PC-3 (cell line): Measurements from ENCODE around the gene TMOD2. TPM values are rescaled to one million over a fixed set of nuclear protein-coding genes. Genes with fewer than 3 reads are reported as not detected.

Source experiments
- ATAC-seq: fragments of 200-7000 bp; cut with Tn5 transposase; 2 replicates; pipeline ENCODE4 v1.9.1; 2020; ENCODE audit warnings: mild to moderate bottlenecking, moderate library complexity
- BruUV-seq: library from RNA; stranded (reverse); fragments of 400-500 nt; replicated peaks from 2 replicates; lab custom pipeline; 2021; lab: Mats Ljungman, UMichigan
- CTCF ChIA-PET: fragments of 300-600 bp; sonication (Branson Sonifier 250); formaldehyde crosslinking; loops from one replicate; lab custom pipeline; 2022; ENCODE audit warnings: antibody characterized with exemption; lab: Charles Lee
- POLR2A ChIA-PET: fragments of 300-600 bp; sonication (Branson Sonifier 250); formaldehyde crosslinking; loops from one replicate; lab custom pipeline; 2022; ENCODE audit warnings: antibody characterized with exemption; ENCODE audit not compliant: unreplicated experiment; lab: Charles Lee
- DNase-seq: peaks from one replicate; pipeline ENCODE4 v3.0.0-alpha.2; 2015
- H2AFZ ChIP-seq: fragments of 300-600 bp; sonication (generic); 2 replicates; pipeline ENCODE4 v1.6.0; 2016; ENCODE audit warnings: antibody characterized with exemption, low read length
- H3F3A ChIP-seq: fragments of 300-600 bp; sonication (generic); one replicate; pipeline ENCODE4 v1.6.0; 2017; ENCODE audit warnings: antibody characterized with exemption, low read length, control low read depth, mild to moderate bottlenecking; ENCODE audit not compliant: unreplicated experiment
- H3K27ac ChIP-seq: fragments of 300-600 bp; sonication (generic); 2 replicates; pipeline ENCODE4 v1.5.1; 2016; ENCODE audit warnings: mild to moderate bottlenecking, low read length
- H3K27me3 ChIP-seq: fragments of 300-600 bp; sonication (generic); 2 replicates; pipeline ENCODE4 v1.6.1; 2016; ENCODE audit warnings: low read length, mixed read lengths
- H3K36me3 ChIP-seq: fragments of 300-600 bp; sonication (generic); 2 replicates; pipeline ENCODE4 v1.6.1; 2016; ENCODE audit warnings: low read depth, mixed run types, low read length, mixed read lengths
- H3K4me1 ChIP-seq: fragments of 300-600 bp; sonication (generic); 2 replicates; pipeline ENCODE4 v1.5.1; 2016; ENCODE audit warnings: low read length; ENCODE audit not compliant: insufficient read depth
- H3K4me2 ChIP-seq: fragments of 300-600 bp; sonication (generic); 2 replicates; pipeline ENCODE4 v1.6.0; 2016; ENCODE audit warnings: low read length
- H3K4me3 ChIP-seq: fragments of 300-600 bp; sonication (generic); 2 replicates; pipeline ENCODE4 v1.5.1; 2016; ENCODE audit warnings: mild to moderate bottlenecking, low read length, mixed read lengths
- H3K79me2 ChIP-seq: fragments of 300-600 bp; sonication (generic); 2 replicates; pipeline ENCODE4 v1.6.1; 2017; ENCODE audit warnings: low read length, mixed read lengths
- H3K9ac ChIP-seq: fragments of 300-600 bp; sonication (generic); 2 replicates; pipeline ENCODE4 v1.6.0; 2016; ENCODE audit warnings: mild to moderate bottlenecking, low read length
- H3K9me2 ChIP-seq: fragments of 300-600 bp; sonication (generic); replicated peaks from 2 replicates; pipeline ENCODE4 v1.6.1; 2016; ENCODE audit warnings: mixed run types, low read length, mixed read lengths
- H3K9me3 ChIP-seq: fragments of 300-600 bp; sonication (generic); 2 replicates; pipeline ENCODE4 v1.6.1; 2016; ENCODE audit warnings: low read length, mixed read lengths
- H4K20me1 ChIP-seq: fragments of 300-600 bp; sonication (generic); 2 replicates; pipeline ENCODE4 v1.6.1; 2016; ENCODE audit warnings: low read length, mixed read lengths
- EZH2 ChIP-seq: fragments of 300-600 bp; sonication (generic); IDR thresholded peaks from one replicate; pipeline ENCODE4 v1.6.1; 2017; ENCODE audit warnings: antibody characterized with exemption, mild to moderate bottlenecking, low read length; ENCODE audit not compliant: unreplicated experiment
- EZH2phosphoT487 ChIP-seq: fragments of 300-600 bp; sonication (generic); IDR thresholded peaks from 2 replicates; pipeline ENCODE4 v1.6.1; 2018; ENCODE audit warnings: mild to moderate bottlenecking, antibody characterized with exemption, low read length, borderline replicate concordance
- intact Hi-C: fragments of 100-400 bp; cut with micrococcal nuclease; formaldehyde crosslinking; loops from 2 replicates; pipeline ENCODE4 v1.9.0; 2023
- total RNA-seq: library from RNA; depleted of rRNA; stranded (reverse); fragments of >200 nt; gene quantifications from 2 replicates; pipeline ENCODE4 v1.2.3, GENCODE V29; 2014
- TF ChIP-seq, protein P1 (sequence below): fragments of 300-600 bp; sonication (generic); conservative IDR thresholded peaks from 2 replicates; pipeline ENCODE4 v1.5.1; 2017; ENCODE audit warnings: antibody characterized with exemption, low read depth, mild to moderate bottlenecking, low read length

TMOD2 gene
- total RNA-seq, 1 experiment from 2014 or later = 0.95 TPM

DNA sequence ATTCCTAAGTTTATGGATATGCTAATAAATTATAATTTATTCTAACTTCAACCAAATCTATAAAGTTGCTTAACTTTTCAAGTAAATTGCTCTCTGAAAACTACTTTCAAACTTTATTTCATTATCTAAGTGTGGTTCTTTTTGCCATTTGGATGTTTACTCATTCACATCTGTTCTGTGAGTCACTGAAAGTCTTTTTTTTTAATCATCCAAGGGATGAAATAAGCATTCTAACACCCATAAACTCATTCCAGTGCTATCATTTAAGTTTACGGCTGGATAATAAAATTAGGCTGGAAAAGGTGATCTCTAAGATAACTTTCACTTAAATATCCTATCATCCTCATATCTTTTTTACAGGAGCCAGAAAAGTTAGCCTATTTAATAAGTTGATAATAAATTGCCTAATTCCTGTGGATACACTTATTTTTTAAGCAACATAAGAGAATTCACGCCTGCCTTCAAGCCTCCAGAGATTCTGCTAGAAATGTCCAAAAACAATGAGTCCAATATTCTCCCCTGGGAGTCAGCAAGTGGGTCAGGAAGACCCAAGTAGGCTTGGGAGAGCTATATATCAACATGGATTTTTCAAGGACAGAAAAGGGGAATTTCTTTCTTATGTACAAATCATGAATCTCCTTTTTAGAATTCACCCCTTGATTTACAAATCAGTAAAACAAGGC, 44.3 kb upstream of the TMOD2 start:
- Histone ChIP-seq H3K9ac (no peak overlapping the region), H3F3A (no peaks in the 10 kb centered on the region), H3K79me2 (no peaks in the 10 kb centered on the region), H3K27ac (no peak overlapping the region), H3K4me3 (no peak overlapping the region), H3K36me3 (no peaks in the 10 kb centered on the region), H3K27me3 (peaks cover 4% of the 10 kb centered on the region; the same call in 1 of the 2 replicates), H3K9me3 (no peaks in the 10 kb centered on the region), H3K4me1 (no peaks in the 10 kb centered on the region), H3K4me2 (no peak overlapping the region), H2AFZ (no peak overlapping the region), H3K9me2 (no peaks in the 10 kb centered on the region), H4K20me1 (no peaks in the 10 kb centered on the region)
- ATAC-seq (no peak), DNase-seq (no peak)
- TF ChIP-seq EZH2phosphoT487 (no peak), EZH2 (no peak)
- TF ChIP-seq, protein P1, sequence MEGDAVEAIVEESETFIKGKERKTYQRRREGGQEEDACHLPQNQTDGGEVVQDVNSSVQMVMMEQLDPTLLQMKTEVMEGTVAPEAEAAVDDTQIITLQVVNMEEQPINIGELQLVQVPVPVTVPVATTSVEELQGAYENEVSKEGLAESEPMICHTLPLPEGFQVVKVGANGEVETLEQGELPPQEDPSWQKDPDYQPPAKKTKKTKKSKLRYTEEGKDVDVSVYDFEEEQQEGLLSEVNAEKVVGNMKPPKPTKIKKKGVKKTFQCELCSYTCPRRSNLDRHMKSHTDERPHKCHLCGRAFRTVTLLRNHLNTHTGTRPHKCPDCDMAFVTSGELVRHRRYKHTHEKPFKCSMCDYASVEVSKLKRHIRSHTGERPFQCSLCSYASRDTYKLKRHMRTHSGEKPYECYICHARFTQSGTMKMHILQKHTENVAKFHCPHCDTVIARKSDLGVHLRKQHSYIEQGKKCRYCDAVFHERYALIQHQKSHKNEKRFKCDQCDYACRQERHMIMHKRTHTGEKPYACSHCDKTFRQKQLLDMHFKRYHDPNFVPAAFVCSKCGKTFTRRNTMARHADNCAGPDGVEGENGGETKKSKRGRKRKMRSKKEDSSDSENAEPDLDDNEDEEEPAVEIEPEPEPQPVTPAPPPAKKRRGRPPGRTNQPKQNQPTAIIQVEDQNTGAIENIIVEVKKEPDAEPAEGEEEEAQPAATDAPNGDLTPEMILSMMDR = no peak
- intact Hi-C loops = no loop called here
- BruUV-seq = no TSS peak
- ChIA-PET CTCF (no interaction called here), POLR2A (no interaction called here)

DNA sequence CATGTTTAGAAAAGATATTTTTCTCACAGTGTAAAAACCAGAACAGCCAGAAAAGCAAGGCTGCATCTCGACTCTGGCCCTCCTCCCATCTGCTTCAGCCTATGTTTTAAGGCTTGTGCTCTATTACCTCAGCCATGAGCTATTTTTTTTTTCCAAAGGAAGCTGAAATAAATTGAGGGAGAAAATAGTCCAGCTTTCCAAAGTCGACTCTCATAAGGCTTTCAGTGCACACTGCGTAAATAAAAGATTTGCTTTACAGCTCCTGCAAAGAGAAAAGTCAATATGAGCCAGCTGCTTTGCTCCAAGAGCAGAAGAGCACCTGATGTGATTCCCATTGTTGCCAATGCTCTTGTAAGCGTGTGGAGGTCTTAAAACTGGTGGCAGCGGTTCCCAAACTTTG, 43.4 kb upstream of the TMOD2 start:
- Histone ChIP-seq H3K4me2 (no peak overlapping the region), H3K27ac (no peak overlapping the region), H3K9me3 (no peaks in the 10 kb centered on the region), H3F3A (no peaks in the 10 kb centered on the region), H4K20me1 (no peaks in the 10 kb centered on the region), H2AFZ (no peak overlapping the region), H3K79me2 (no peaks in the 10 kb centered on the region), H3K9ac (no peak overlapping the region), H3K9me2 (no peaks in the 10 kb centered on the region), H3K4me3 (no peak overlapping the region), H3K4me1 (no peaks in the 10 kb centered on the region), H3K36me3 (no peaks in the 10 kb centered on the region), H3K27me3 (peaks cover under 1% of the 10 kb centered on the region; the same call in 1 of the 2 replicates)
- CTCF ChIA-PET = interaction anchor here (0.7 kb wide), 1 partner anchor 39 kb away, joined by 3 read pairs; no protein-coding TSS in a partner anchor
- ATAC-seq = no peak
- DNase-seq = no peak
- BruUV-seq = no TSS peak
- POLR2A ChIA-PET = interaction anchor here (0.6 kb wide), 1 partner anchor 31 kb away, joined by 4 read pairs; no protein-coding TSS in a partner anchor
- intact Hi-C loops = no loop called here
- TF ChIP-seq EZH2 (no peak), EZH2phosphoT487 (no peak)
- TF ChIP-seq, protein P1 = no peak

DNA sequence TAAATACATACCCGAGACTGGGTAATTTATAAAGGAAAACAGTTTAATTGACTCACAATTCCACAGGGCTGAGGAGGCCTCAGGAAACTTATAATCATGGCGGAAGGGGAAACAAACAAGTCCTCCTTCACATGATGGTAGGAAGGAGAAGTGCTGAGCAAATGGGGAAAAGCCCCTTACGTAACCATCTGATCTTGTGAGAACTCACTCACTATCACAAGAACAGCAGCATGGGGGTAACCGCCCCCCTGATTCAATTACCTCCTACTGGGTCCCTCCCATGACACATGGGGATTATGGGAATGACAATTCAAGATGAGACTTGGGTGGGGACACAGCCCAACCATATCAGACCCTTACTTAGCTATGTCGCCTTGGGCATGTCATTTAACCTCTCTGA, 42.4 kb upstream of the TMOD2 start:
- CTCF ChIA-PET = no interaction called here
- H3K27me3 ChIP-seq = no peaks in the 10 kb centered on the region
- no peak overlapping the region for H3K4me2 ChIP-seq
- no peaks in the 10 kb centered on the region for H3K9me3 ChIP-seq
- no peak for DNase-seq
- H3K79me2 ChIP-seq = no peaks in the 10 kb centered on the region
- no peak overlapping the region for H3K4me3 ChIP-seq
- H3K36me3 ChIP-seq = no peaks in the 10 kb centered on the region
- no TSS peak for BruUV-seq
- intact Hi-C loops = no loop called here
- no peak overlapping the region for H3K27ac ChIP-seq
- no peak overlapping the region for H3K9ac ChIP-seq
- no peak for ATAC-seq
- H4K20me1 ChIP-seq = no peaks in the 10 kb centered on the region
- POLR2A ChIA-PET = no interaction called here
- TF ChIP-seq EZH2phosphoT487 (no peak), EZH2 (no peak)
- TF ChIP-seq, protein P1 = no peak
- H2AFZ ChIP-seq = no peak overlapping the region
- no peaks in the 10 kb centered on the region for H3K4me1 ChIP-seq
- H3K9me2 ChIP-seq = no peaks in the 10 kb centered on the region
- H3F3A ChIP-seq = no peaks in the 10 kb centered on the region
